Measurements from ENCODE around the gene ZC2HC1B.

GRCh38 chr6:143936347-143936746, 72.1 kb downstream of the ZC2HC1B start:
- TF ChIP-seq, protein P1, sequence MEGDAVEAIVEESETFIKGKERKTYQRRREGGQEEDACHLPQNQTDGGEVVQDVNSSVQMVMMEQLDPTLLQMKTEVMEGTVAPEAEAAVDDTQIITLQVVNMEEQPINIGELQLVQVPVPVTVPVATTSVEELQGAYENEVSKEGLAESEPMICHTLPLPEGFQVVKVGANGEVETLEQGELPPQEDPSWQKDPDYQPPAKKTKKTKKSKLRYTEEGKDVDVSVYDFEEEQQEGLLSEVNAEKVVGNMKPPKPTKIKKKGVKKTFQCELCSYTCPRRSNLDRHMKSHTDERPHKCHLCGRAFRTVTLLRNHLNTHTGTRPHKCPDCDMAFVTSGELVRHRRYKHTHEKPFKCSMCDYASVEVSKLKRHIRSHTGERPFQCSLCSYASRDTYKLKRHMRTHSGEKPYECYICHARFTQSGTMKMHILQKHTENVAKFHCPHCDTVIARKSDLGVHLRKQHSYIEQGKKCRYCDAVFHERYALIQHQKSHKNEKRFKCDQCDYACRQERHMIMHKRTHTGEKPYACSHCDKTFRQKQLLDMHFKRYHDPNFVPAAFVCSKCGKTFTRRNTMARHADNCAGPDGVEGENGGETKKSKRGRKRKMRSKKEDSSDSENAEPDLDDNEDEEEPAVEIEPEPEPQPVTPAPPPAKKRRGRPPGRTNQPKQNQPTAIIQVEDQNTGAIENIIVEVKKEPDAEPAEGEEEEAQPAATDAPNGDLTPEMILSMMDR (IDR thresholded peaks at IDR 0.05; ENCODE audit: low read depth, low read length), result no peak
- no peak for TF ChIP-seq EZH2phosphoT487 (IDR thresholded peaks at IDR 0.05; ENCODE audit: low read depth)

Measured in OCI-LY3 (cell line).